Tibial nerve (tissue), 4 donors: ENCODE results near the gene GRIK3. TPM values are rescaled to one million over a fixed set of nuclear protein-coding genes. Genes with fewer than 3 reads are reported as not detected.
A peak's percentile ranks its signal among the peaks of the same experiment; 100 is the strongest.

Experiments used
- DNase-seq, 2 donors: peaks; one replicate each; pipeline ENCODE4 v3.0.0-alpha.2; 2019; ENCODE audit warnings: low spot score in 2 of 2
- H3K27ac ChIP-seq, 4 donors: fragments of 200-600 bp; sonication (generic) in 3 of 4; one replicate each; pipeline ENCODE4 v1.5.1; 2017 to 2019; ENCODE audit warnings: mild to moderate bottlenecking in 1 of 4
- H3K27me3 ChIP-seq, 2 donors: fragments of 200-600 bp; sonication (generic) in 1 of 2; one replicate each; pipeline versions ENCODE4 v1.5.1 to v1.6.0; 2017 to 2019
- H3K36me3 ChIP-seq, 3 donors: fragments of 200-600 bp; sonication (generic); one replicate each; pipeline ENCODE4 v1.5.1; 2018 to 2019
- H3K4me1 ChIP-seq, 4 donors: fragments of 200-600 bp; sonication (generic) in 3 of 4; one replicate each; pipeline ENCODE4 v1.5.1; 2017 to 2019
- H3K4me3 ChIP-seq, 4 donors: fragments of 200-600 bp; sonication (generic) in 3 of 4; one replicate each; pipeline ENCODE4 v1.5.1; 2017 to 2019; ENCODE audit warnings: mild to moderate bottlenecking in 1 of 4, moderate library complexity in 1 of 4
- H3K9me3 ChIP-seq, 4 donors: fragments of 200-600 bp; sonication (generic) in 3 of 4; one replicate each; pipeline ENCODE4 v1.5.1; 2017 to 2019
- CTCF ChIP-seq, 5 experiments: fragments of 200-600 bp in 3 of 5; fragments of 450-650 bp in 2 of 5; sonication (generic) in 3 of 5; IDR thresholded peaks; one replicate each; pipeline ENCODE4 v1.5.1; 2016 to 2019; ENCODE audit warnings: antibody characterized with exemption in 5 of 5, mild to moderate bottlenecking in 3 of 5, moderate library complexity in 2 of 5
- EP300 ChIP-seq, 2 donors: sonication (generic); formaldehyde crosslinking; IDR thresholded peaks; one replicate each; pipeline ENCODE4 v1.6.1; 2017; ENCODE audit warnings: antibody characterized with exemption in 2 of 2, mild to moderate bottlenecking in 1 of 2
- POLR2A ChIP-seq, 2 donors: fragments of 450-650 bp; IDR thresholded peaks; one replicate each; pipeline ENCODE4 v1.6.1; 2017; ENCODE audit warnings: antibody characterized with exemption in 2 of 2, mild to moderate bottlenecking in 2 of 2, moderate library complexity in 2 of 2
- WGBS, 2 donors: methylation state at CpG; one replicate each; pipeline ENCODE4 v1.1.5; 2018; 5-methylcytosine and 5-hydroxymethylcytosine counted together
- total RNA-seq, 4 donors: library from RNA; depleted of rRNA; stranded (reverse); fragments of >200 nt; gene quantifications; one replicate each; pipeline ENCODE4 v1.1.0, GENCODE V29; 2016

Gene GRIK3
- total RNA-seq, 4 donors from 2014 or later: 12.8 to 26.2 (median 21.7) TPM

DNA sequence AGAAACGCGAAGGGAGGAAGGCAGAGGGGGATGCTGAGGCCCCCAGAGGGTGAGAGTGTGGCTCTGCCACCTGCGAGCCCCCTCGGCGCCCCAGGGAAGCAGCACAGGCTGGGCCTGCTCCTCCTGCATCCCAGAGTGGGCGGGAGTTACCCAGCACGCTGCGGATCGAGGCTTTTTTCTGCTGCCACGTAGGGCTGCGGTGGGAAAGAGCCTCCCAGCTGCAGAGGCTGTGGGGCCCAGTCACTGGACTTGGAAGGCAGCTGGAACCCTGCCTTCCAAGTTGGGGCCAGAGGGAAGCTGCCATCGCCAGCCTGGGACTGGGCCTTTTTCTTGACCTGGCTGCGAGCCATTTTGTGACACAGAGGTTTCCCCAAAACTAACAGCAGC lies 2.3 kb upstream of the GRIK3 start:
- WGBS, 2 donors: 29 to 31% methylated on average over 10 to 13 of the region's 13 CpGs
- DNase-seq: no peak
- peaks cover 0 to 65% (median 14%) of the 10 kb centered on the region in 4 donors for H3K4me1 ChIP-seq
- no peak overlapping the region for H3K4me3 ChIP-seq
- H3K36me3 ChIP-seq: no peaks in the 10 kb centered on the region
- peak overlapping the region in 2 of 4 donors; percentile 66 to 79 for H3K27ac ChIP-seq
- H3K9me3 ChIP-seq: no peaks in the 10 kb centered on the region
- TF ChIP-seq POLR2A (IDR thresholded peaks at IDR 0.05) (no peak), CTCF (IDR thresholded peaks at IDR 0.05) (no peak), EP300 (IDR thresholded peaks at IDR 0.05) (no peak)
- peaks cover 0 to 66% of the 10 kb centered on the region in 2 donors for H3K27me3 ChIP-seq

DNA sequence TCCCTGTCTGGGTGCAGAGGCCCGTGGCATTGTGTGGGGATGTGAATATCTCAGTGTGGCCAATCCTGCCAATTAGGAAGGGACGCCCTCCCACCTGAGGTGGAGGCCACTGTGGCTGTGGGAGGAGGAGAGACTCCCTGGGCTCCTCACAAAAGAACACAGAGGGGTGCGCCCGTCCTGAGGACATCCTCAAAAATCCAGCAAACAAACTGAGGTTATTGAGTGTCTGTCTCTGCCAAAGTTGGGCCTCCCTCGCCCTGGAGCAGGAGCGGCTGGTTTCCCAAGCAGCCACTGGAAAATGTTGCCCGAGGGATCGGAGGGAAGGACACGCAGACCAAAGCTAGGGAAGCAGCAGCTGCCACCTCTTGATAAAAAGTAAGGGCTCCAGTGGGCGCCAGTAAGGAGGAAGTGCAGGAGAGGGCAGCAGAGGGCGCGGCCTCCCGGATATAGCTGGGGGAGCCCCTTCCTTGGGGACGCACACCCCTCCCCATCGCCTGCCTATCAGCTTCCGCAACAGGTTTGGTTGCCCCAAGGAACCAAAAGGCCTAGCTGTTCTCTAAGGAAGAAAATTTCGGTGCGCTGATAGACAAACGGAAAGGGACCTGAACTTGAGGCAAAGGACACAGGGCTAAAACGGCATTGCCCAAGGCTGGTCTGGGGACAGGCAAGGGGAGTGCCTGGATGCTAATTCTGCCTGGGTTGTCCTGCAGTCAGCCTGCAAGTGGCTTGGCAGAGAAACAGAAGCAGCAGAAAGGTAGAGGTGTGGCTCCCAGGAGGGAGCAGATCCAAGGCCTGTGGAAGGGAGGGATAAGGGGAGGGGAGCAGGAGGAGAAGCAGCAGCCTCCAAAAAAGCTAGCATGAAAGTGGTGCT lies 1.7 kb upstream of the GRIK3 start:
- H3K4me3 ChIP-seq: peak overlapping the region in 1 of 4 donors; percentile 8

GRCh38 chr1:37035014-37035691 lies 838 bp upstream of the GRIK3 start:
- TF ChIP-seq CTCF (IDR thresholded peaks at IDR 0.05) (no peak), POLR2A (IDR thresholded peaks at IDR 0.05) (no peak), EP300 (IDR thresholded peaks at IDR 0.05) (no peak)
- Histone ChIP-seq H3K27ac (peak overlapping the region in 2 of 4 donors; percentile 66 to 79), H3K36me3 (no peaks in the 10 kb centered on the region), H3K9me3 (no peaks in the 10 kb centered on the region), H3K4me3 (peak overlapping the region; percentile 31 to 60 (median 42)), H3K27me3 (peaks cover 0 to 76% of the 10 kb centered on the region in 2 donors), H3K4me1 (peaks cover 0 to 75% (median 14%) of the 10 kb centered on the region in 4 donors)
- 9 to 11% methylated on average over 25 to 27 of the region's 27 CpGs for WGBS, 2 donors
- DNase-seq: no peak

More for the DNA sequence above, 1.7 kb upstream of the GRIK3 start:
- Histone ChIP-seq H3K4me1 (peaks cover 0 to 69% (median 14%) of the 10 kb centered on the region in 4 donors), H3K27me3 (peaks cover 0 to 71% of the 10 kb centered on the region in 2 donors), H3K27ac (peak overlapping the region in 2 of 4 donors; percentile 66 to 79), H3K36me3 (no peaks in the 10 kb centered on the region), H3K9me3 (no peaks in the 10 kb centered on the region)
- no peak for DNase-seq
- WGBS, 2 donors: 21 to 28% methylated on average over 20 of the region's 20 CpGs
- no peak for TF ChIP-seq EP300 (IDR thresholded peaks at IDR 0.05)
- TF ChIP-seq CTCF (IDR thresholded peaks at IDR 0.05): no peak
- no peak for TF ChIP-seq POLR2A (IDR thresholded peaks at IDR 0.05)

- WGBS, 2 donors: 0 to 2% methylated on average over 28 to 32 of the region's 66 CpGs
- Histone ChIP-seq H3K9me3 (no peaks in the 10 kb centered on the region), H3K36me3 (no peaks in the 10 kb centered on the region), H3K27me3 (peaks cover 0 to 62% of the 10 kb centered on the region in 2 donors), H3K4me3 (peak overlapping the region; percentile 31 to 60 (median 49)), H3K4me1 (peaks cover 0 to 84% (median 16%) of the 10 kb centered on the region in 4 donors), H3K27ac (peak overlapping the region in 3 of 4 donors; percentile 52 to 79 (median 71))
- no peak for TF ChIP-seq CTCF (IDR thresholded peaks at IDR 0.05)
- no peak for TF ChIP-seq POLR2A (IDR thresholded peaks at IDR 0.05)
- no peak for TF ChIP-seq EP300 (IDR thresholded peaks at IDR 0.05)
- no peak for DNase-seq
Observed at GRCh38 chr1:37033355-37034101, 787 bp downstream of the GRIK3 start.
